Activated naive CD4-positive, alpha-beta T cell treated with anti-CD3 and anti-CD28 coated beads, Interleukin-2, amount 50 U/mL, for 16 hours (primary cell): ENCODE results near the gene PID1.
"Not testable (repeated sequence)": the region's sequence is repeated elsewhere in the genome, so short reads cannot be mapped to it uniquely, and the experiment has no call there.

Source experiments
- DNase-seq: peaks from one replicate; pipeline ENCODE4 v3.0.0-alpha.2; 2020

PID1 gene

GRCh38 chr2:229101314-229101713 lies 169.8 kb downstream of the PID1 start:
- no peak for DNase-seq

GRCh38 chr2:229099231-229099630 lies 171.9 kb downstream of the PID1 start:
- no peak for DNase-seq

- no peak for DNase-seq
These were observed 172.3 kb downstream of the PID1 start for GRCh38 chr2:229098801-229099200.

GRCh38 chr2:229096409-229097066 lies 174.5 kb downstream of the PID1 start:
- DNase-seq = no peak

- DNase-seq = no peak
These were observed 175.6 kb downstream of the PID1 start for GRCh38 chr2:229095472-229095871.

GRCh38 chr2:229090225-229090624 lies 180.9 kb downstream of the PID1 start:
- no peak for DNase-seq

GRCh38 chr2:229089776-229090175 lies 181.3 kb downstream of the PID1 start:
- DNase-seq = no peak

- DNase-seq = no peak
These were observed 182.0 kb downstream of the PID1 start for GRCh38 chr2:229088966-229089700.

GRCh38 chr2:229088517-229088913 lies 182.6 kb downstream of the PID1 start:
- DNase-seq = no peak

- DNase-seq = no peak
These were observed 183.1 kb downstream of the PID1 start for GRCh38 chr2:229087843-229088516.

GRCh38 chr2:229087267-229087666 lies 183.8 kb downstream of the PID1 start:
- DNase-seq = no peak

- DNase-seq = no peak
These were observed 185.6 kb downstream of the PID1 start for GRCh38 chr2:229085439-229085838.

GRCh38 chr2:229084447-229084846 lies 186.6 kb downstream of the PID1 start:
- DNase-seq = no peak

- DNase-seq = no peak
These were observed 187.3 kb downstream of the PID1 start for GRCh38 chr2:229083606-229084340.

- DNase-seq = no peak
These were observed 189.7 kb downstream of the PID1 start for GRCh38 chr2:229081411-229081810.

- DNase-seq = no peak
These were observed 190.9 kb downstream of the PID1 start for GRCh38 chr2:229080172-229080571.

GRCh38 chr2:229076886-229077285 lies 194.2 kb downstream of the PID1 start:
- not testable (repeated sequence) for DNase-seq

- DNase-seq = no peak
These were observed 197.2 kb downstream of the PID1 start for GRCh38 chr2:229073935-229074334.

GRCh38 chr2:229071292-229071976 lies 199.7 kb downstream of the PID1 start:
- DNase-seq = no peak

- DNase-seq = no peak
These were observed 204.9 kb downstream of the PID1 start for GRCh38 chr2:229066121-229066715.

- no peak for DNase-seq
These were observed 206.3 kb downstream of the PID1 start for GRCh38 chr2:229064749-229065148.

- no peak for DNase-seq
These were observed 210.9 kb downstream of the PID1 start for GRCh38 chr2:229060147-229060546.
